ENCODE data around the gene SNAI1. TPM values are rescaled to one million over a fixed set of nuclear protein-coding genes. Genes with fewer than 3 reads are reported as not detected.

SNAI1 gene
- total RNA-seq (13.4 and 14.5 TPM in 2 replicates), polyA plus RNA-seq (10.8 and 11.5 TPM in 2 replicates), polyA minus RNA-seq (3.4 and 6.5 TPM in 2 replicates), Bru-seq, nascent RNA (percentile 74 among the genes with signal in this experiment), BruChase-seq, experiment 1, labeled RNA remaining after a 6-hour chase (percentile 63 among the genes with signal in this experiment), BruChase-seq, experiment 2, labeled RNA remaining after a 2-hour chase (percentile 70 among the genes with signal in this experiment)
- polyA plus RNA-seq (2011; cell fraction: cytosol; rRNA removed): 7.7 and 9.9 TPM in 2 replicates
- 12.2 and 20.4 TPM in 2 replicates for polyA plus RNA-seq (2011; cell fraction: nucleus; rRNA removed)
- 18.2 and 24.7 TPM in 2 replicates for polyA plus RNA-seq (2012)
- 7.0 TPM for polyA minus RNA-seq (2011; cell fraction: cytosol; rRNA and poly(A)+ RNA removed)
- 8.3 and 18.7 TPM in 2 replicates for polyA minus RNA-seq (2011; cell fraction: nucleus; rRNA and poly(A)+ RNA removed)
- long read RNA-seq, transcript SNAI1-201 (3 exons, 1,686 nt): major isoform, 7 of 9 reads
- long read RNA-seq, partial matches to known transcripts: 1 of 9 reads
- long read RNA-seq, other reads (novel, unspliced or antisense): 1 of 9 reads

DNA sequence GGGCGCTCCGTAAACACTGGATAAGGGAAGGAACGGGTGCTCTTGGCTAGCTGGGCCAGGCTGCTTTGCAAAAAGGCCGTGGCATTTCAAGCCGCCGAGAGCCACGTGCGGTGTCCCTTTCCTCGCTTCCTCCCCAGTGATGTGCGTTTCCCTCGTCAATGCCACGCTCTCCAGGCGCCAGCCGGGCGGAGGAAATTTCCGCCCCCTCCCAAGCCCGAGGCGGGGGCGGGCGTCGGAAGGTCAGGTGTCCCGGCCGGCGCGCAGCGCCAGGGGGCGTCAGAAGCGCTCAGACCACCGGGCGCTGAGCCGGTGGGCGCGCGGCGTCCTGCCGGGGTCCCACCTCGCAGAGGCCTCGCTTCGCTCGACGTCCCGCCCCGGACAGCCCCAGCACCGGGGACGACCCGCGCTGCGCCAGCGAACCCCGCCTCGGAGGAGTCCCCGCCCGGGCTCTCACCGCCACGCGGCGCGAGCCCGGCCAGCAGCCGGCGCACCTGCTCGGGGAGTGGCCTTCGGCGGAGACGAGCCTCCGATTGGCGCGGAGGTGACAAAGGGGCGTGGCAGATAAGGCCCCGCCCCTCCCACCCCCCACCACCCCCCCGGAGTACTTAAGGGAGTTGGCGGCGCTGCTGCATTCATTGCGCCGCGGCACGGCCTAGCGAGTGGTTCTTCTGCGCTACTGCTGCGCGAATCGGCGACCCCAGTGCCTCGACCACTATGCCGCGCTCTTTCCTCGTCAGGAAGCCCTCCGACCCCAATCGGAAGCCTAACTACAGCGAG lies at the start of gene SNAI1:
TSS of gene SNAI1 (plus strand) at position 635 of the 777 bp plus-strand sequence. CDS start at position 715, 80 bp downstream.
- Histone ChIP-seq H3K4me1 (ENCODE audit: control insufficient read depth, extremely low read depth, insufficient read depth, low read length) (peaks cover 49% of the 10 kb centered on the region), H3K9ac (replicated peaks; ENCODE audit: extremely low read depth, insufficient read depth, low read length) (peak within 1 kb of the TSS; percentile 96), H3K79me2 (ENCODE audit: control insufficient read depth, insufficient read depth, low read length) (peaks cover 47% of the 10 kb centered on the region), H4K20me1 (replicated peaks; ENCODE audit: control insufficient read depth, extremely low read depth, insufficient read depth, low read length) (no peaks in the 10 kb centered on the region), H3K4me2 (ENCODE audit: insufficient read depth, low read length) (peak within 1 kb of the TSS; percentile 77), H3K9me3 (replicated peaks; ENCODE audit: control insufficient read depth, insufficient read depth, low read length) (no peaks in the 10 kb centered on the region), H2AFZ (ENCODE audit: low read depth, low read length) (peak within 1 kb of the TSS; percentile 3), H3K27ac (ENCODE audit: insufficient read depth, low read depth, low read length) (peak within 1 kb of the TSS; percentile 87), H3K27me3 (ENCODE audit: control insufficient read depth in 2 of 2, insufficient read depth in 2 of 2, low read length in 2 of 2) (no peaks in the 10 kb centered on the region), H3K9me1 (replicated peaks; ENCODE audit: control insufficient read depth, extremely low read depth, insufficient read depth, low read length) (no peaks in the 10 kb centered on the region), H3K36me3 (ENCODE audit: control insufficient read depth in 2 of 2, extremely low read depth in 1 of 2, insufficient read depth in 2 of 2, low read length in 2 of 2) (peaks cover 3 to 4% of the 10 kb centered on the region in 2 experiments), H3K4me3 (replicated peaks in 1 of 3; ENCODE audit: insufficient read depth in 1 of 3, low read depth in 1 of 3, low read length in 3 of 3) (peak within 1 kb of the TSS; percentile 49 to 97 (median 89))
- FAIRE-seq: peak; percentile 84
- peak; percentile 99 for TF ChIP-seq POLR2AphosphoS5 (IDR thresholded peaks at IDR 0.05; ENCODE audit: insufficient read depth, low read depth, low read length)
- no peak for TF ChIP-seq JUN (IDR thresholded peaks at IDR 0.05; ENCODE audit: borderline replicate concordance, insufficient read depth, insufficient read length, low read depth)
- TF ChIP-seq FOS (IDR thresholded peaks at IDR 0.05; ENCODE audit: borderline replicate concordance, insufficient read depth, low read length): no peak
- TF ChIP-seq GATA2 (IDR thresholded peaks at IDR 0.05; ENCODE audit: insufficient read depth, insufficient read length, low read depth, low read length): no peak
- no peak for TF ChIP-seq MYC (IDR thresholded peaks at IDR 0.05; ENCODE audit: low read depth, low read length)
- TF ChIP-seq, protein P1, sequence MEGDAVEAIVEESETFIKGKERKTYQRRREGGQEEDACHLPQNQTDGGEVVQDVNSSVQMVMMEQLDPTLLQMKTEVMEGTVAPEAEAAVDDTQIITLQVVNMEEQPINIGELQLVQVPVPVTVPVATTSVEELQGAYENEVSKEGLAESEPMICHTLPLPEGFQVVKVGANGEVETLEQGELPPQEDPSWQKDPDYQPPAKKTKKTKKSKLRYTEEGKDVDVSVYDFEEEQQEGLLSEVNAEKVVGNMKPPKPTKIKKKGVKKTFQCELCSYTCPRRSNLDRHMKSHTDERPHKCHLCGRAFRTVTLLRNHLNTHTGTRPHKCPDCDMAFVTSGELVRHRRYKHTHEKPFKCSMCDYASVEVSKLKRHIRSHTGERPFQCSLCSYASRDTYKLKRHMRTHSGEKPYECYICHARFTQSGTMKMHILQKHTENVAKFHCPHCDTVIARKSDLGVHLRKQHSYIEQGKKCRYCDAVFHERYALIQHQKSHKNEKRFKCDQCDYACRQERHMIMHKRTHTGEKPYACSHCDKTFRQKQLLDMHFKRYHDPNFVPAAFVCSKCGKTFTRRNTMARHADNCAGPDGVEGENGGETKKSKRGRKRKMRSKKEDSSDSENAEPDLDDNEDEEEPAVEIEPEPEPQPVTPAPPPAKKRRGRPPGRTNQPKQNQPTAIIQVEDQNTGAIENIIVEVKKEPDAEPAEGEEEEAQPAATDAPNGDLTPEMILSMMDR (IDR thresholded peaks at IDR 0.05; ENCODE audit: extremely low read depth in 1 of 2, insufficient read depth in 1 of 2, low read depth in 1 of 2, low read length in 2 of 2): peak; percentile 61 to 68
- no peak for TF ChIP-seq EZH2 (IDR thresholded peaks at IDR 0.05; ENCODE audit: borderline replicate concordance, low read depth, low read length, severe bottlenecking)
- TF ChIP-seq, protein P2, sequence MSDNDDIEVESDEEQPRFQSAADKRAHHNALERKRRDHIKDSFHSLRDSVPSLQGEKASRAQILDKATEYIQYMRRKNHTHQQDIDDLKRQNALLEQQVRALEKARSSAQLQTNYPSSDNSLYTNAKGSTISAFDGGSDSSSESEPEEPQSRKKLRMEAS (IDR thresholded peaks at IDR 0.05; ENCODE audit: insufficient read depth, insufficient read length): peak; percentile 76
- peak; percentile 99 for TF ChIP-seq POLR2A (IDR thresholded peaks at IDR 0.05; ENCODE audit: low read depth, low read length)
- ChIA-PET POLR2A (interaction anchor here (0.6 to 5.6 kb wide), 8 partner anchors 39 to 169 kb away, joined by 3 to 34 read pairs (median 6); no protein-coding TSS in a partner anchor), CTCF (interaction anchor here (1.0 to 23.6 kb wide), 9 partner anchors 10 to 195 kb away, joined by 3 to 1187 read pairs (median 4); no protein-coding TSS in a partner anchor)
- BruUV-seq (replicated peaks): no TSS peak
- intact Hi-C loops (cut with micrococcal nuclease) (loop anchor here (1.0 to 10.0 kb wide), 4 partner anchors 48 to 482 kb away; partner anchors contain the start of gene PEDS1), dilution Hi-C loops (cut with MboI; ENCODE audit: extremely low pct_ligation_motif_present, low sequenced_read_pairs) (no loop called here)
- peak; percentile 84 for DNase-seq (ENCODE audit: low read depth, low spot score)
